GM18868 (cell line): ENCODE measurements around the gene USP32.

Experiments
- ATAC-seq: cut with Tn5 transposase; IDR thresholded peaks from one replicate; pipeline ENCODE4 v1.9.1; 2021; ENCODE audit warnings: mild to moderate bottlenecking, moderate library complexity; ENCODE audit not compliant: unreplicated experiment

The USP32 gene

DNA sequence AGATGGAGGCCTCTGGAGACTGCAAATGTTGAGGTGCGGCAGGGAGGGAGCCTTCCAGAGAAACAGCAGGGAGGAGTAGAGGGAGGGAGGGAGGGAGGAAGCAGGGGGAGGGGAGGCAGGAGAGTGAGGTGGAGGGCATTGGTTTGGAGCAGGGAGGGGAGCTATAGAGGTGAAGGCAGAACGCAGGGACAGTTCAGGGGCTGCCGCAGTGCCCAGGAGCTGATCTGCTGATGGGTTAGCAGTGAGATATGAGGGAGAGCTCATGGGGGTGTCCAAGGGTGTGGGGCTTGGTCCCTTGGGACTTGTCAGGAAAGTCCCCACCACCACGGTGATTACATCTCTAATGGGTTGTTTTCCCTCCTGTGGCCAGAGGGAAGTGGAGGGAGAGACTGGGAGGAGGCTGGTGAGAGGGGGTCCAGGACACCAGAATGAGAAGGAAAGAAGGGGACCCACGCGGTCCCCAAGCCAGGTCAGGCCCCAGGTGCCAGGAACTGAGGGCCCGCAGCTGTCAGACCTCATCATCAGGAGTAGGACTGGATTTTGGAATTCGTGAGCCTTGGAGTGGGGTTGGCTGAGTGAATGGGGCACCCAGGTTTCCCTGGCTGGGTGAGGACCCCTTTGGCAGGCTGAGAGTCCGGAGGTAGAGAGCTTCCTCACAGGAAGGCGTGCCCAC lies 231.0 kb downstream of the USP32 start:
- no peak for ATAC-seq

GRCh38 chr17:60159479-60159866 lies 232.5 kb downstream of the USP32 start:
- ATAC-seq = no peak

GRCh38 chr17:60158751-60159478 lies 233.0 kb downstream of the USP32 start:
- ATAC-seq = no peak

DNA sequence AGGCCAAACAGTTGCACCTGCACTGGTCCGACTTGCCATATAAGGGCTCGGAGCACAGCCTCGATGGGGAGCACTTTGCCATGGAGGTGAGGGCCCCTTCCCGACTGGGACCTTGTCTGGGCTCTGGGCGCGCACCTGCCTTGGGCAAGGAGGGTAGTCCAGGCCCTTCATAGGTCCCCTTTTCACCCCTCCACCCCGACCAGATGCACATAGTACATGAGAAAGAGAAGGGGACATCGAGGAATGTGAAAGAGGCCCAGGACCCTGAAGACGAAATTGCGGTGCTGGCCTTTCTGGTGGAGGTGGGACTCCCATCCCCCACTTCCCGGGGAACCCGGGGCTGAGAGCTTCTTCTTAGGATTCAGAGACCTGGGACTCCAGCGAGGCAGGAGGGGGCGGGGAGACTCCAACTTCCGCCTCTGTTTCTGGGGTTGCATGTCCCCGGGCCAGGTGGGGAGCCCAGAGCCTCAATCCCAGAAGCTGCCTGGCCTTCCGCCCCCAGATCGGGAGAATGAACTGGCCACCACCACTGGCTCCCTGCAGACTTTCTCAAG lies 234.4 kb downstream of the USP32 start:
- no peak for ATAC-seq

GRCh38 chr17:60156746-60157145 lies 235.2 kb downstream of the USP32 start:
- no peak for ATAC-seq

DNA sequence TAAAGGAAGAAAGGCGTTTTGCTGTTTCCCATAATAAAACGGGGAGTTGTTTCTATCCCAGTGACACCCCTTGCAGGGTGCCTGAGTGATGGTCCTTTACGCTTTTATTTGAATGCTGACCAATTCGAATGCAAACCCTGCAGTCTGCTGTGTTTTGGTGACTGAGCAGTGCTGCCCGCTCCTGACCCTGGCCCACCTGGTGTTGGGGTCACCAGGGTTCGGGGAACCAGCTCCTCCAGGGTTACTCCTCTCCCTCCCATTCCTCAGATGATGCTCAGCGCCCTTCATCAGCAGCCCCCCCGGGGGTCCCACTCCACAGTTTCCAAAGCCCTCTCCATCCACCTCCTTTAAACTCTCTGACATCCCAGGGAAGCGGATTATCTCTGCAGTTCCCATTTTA lies 236.1 kb downstream of the USP32 start:
- no peak for ATAC-seq

DNA sequence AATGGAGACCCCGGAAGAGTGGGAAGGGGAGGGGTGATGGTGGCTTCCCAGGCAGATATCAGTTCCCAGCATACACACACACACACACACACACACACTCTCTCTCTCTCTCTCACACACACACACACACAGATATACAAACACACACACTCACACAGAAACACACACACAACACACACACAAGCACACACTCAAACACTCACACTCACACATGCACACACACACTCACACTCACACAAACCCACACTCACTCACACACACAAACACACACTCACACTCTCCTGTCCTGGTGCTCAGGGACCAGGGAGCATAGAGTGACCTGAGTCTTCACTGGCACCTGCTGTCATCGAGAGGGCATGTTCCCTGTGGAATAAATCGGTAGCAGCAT lies 236.5 kb downstream of the USP32 start:
- ATAC-seq = no peak

- no peak for ATAC-seq
These were observed 237.1 kb downstream of the USP32 start for GRCh38 chr17:60154616-60155426.

GRCh38 chr17:60153606-60154390 lies 238.1 kb downstream of the USP32 start:
- ATAC-seq = no peak

GRCh38 chr17:60151355-60151754 lies 240.6 kb downstream of the USP32 start:
- ATAC-seq = no peak

DNA sequence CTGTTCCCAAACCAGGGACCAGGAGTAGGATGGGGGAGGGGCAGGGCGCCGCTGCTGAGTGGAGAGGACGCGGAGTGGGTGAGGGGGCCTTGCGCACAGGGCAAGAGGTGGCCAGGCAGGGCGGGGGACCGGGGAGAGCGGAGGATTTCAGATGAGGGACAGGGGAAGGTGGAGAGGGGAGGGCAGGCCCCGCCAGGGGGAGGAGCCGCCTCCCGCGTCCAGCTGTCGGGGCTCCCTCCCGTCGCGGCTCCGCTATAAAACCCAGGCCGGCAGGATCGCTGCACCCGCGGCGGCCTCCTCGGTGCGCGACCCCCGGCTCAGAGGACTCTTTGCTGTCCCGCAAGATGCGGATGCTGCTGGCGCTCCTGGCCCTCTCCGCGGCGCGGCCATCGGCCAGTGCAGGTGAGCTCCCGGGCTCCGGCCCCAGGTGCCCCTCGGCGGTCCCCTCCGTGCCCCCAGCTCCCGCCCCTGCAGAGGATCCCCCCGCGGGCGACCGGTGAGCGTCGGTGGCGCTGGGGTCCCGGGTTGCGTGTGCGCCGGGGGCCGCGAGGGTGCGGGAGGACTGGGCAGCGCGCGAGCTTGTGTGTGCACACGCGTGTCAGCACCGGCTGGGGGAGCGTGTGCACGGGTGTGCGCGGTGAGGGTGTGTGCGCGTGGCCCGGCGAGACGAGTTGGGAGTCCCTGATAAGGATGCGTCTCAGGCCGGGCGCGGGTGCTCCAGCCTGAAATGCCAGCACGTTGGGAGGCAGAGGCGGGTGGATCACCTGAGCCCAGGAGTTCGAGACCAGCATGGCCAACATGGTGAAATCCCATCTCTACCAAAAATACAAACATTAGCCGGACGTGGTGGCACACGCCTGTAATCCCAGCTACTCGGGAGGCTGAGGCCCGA lies 242.0 kb downstream of the USP32 start, which contains the start of gene CA4:
TSS of gene CA4 (plus strand) at position 283 of the 892 bp plus-strand sequence. CDS start at position 345, 62 bp downstream.
- ATAC-seq = no peak

DNA sequence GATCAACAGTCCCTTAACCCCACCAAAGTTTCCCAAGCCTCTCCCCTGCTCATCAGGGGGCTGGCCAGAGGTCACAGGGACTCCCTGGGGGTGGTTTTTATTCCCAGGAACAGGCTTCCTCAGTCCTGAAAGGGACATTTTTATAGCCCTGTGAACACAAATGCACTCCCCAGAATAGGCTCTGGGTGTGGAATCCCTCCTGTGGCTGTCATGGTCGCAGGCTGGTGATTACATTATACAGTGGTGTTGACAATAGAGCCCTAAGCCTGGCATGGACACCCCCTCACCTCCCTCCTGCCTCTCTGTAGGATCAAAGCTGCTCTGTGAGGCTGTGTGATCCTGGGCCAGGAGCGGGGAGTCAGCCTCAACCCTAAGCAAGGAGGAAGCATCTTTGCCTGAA lies 243.6 kb downstream of the USP32 start:
- no peak for ATAC-seq

DNA sequence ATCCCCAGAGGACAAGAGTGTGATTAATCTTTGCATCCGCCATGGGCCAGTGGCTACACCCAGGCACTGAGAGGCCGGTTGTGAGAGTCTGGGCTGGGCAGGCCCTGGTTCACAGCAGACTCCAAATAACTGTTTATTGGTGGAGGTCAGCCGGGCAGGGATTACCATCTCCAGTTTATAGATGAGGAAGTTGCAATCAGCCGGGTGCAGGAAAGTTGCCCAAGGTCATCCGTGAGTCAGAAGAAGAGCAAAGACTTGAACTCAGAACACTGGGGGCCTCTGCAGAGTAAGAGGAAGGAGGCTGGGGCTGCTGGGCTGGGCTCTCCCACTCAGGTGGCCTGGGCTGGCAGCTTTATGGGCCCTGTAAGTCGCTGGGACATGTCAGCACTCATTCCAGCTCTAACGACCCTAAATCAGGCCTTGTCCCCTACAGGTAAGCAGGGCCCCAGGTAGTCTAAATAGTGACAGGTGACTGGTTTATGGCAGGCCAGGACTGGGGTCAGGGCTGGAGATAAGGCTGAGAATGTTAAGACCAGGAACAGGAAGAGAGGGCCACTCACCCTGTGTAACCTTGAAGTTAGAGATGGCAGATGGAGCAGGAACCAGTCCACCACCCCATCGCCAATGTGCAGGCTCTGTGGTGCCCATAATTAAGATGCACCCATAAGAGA lies 244.2 kb downstream of the USP32 start:
- no peak for ATAC-seq

- no peak for ATAC-seq
These were observed 245.7 kb downstream of the USP32 start for GRCh38 chr17:60146206-60146605.

- no peak for ATAC-seq
These were observed 246.7 kb downstream of the USP32 start for GRCh38 chr17:60145006-60145935.

DNA sequence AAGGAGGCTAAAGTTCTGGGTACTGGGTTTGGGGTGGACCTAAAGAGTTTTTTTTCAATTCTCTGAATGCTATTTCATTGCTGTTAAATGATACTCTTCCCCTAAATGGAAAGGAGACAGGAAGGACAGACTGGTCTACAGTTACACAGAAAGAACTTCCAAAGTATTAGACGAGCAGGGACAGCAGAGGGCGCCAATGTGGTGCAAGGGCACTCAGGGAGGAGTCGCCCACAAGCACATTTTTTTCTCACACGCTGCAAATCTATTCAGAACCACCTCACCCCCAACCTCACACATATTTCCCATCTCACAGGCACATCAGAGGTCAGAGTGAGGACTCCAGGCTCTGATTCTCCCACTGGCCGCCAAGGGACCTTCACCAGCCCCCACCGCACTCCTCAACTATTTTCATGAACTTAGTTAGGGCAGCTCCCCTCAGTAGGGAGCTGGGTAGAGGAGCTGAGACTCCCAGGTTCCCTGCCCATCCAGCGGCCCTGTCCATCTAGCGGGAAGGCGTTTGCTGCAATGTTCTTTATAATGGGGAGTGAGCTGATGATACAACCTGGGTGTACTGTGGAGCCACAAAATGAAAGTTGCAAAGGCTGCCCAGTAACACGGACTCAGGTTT lies 248.9 kb downstream of the USP32 start:
- ATAC-seq = no peak
